HCT116 (cell line): ENCODE measurements around the gene SGSM2. TPM values are rescaled to one million over a fixed set of nuclear protein-coding genes. Genes with fewer than 3 reads are reported as not detected.

Experiments
- ATAC-seq: fragments of 200-7000 bp; cut with Tn5 transposase; 2 replicates; pipeline ENCODE4 v1.9.1; 2020; ENCODE audit warnings: mild to moderate bottlenecking, moderate library complexity
- BruUV-seq: library from RNA; stranded (reverse); fragments of 400-500 nt; replicated peaks from 2 replicates; lab custom pipeline; 2021; lab: Mats Ljungman, UMichigan
- CTCF ChIA-PET: fragments of 300-600 bp; sonication (Branson Sonifier 250); formaldehyde crosslinking; loops from one replicate; lab custom pipeline; 2021; ENCODE audit warnings: antibody characterized with exemption; lab: Charles Lee
- POLR2A ChIA-PET: fragments of 300-600, 350-600 bp; sonication (Branson Sonifier 250); formaldehyde crosslinking; loops from one replicate; lab custom pipeline; 2021; ENCODE audit warnings: antibody characterized with exemption; lab: Charles Lee
- RAD21 ChIA-PET, 2 experiments: fragments of 300-600 bp; sonication (Branson Sonifier 250); formaldehyde crosslinking; loops; one replicate each; lab custom pipeline; 2023; ENCODE audit warnings: low total read pairs in 2 of 2; ENCODE audit not compliant: uncharacterized antibody in 2 of 2, unreplicated experiment in 2 of 2, low non-redundant PET in 1 of 2; lab: Charles Lee
- DNase-seq: peaks from one replicate; pipeline ENCODE4 v3.0.0-alpha.2; 2010; ENCODE audit warnings: low read depth, low spot score
- H2AFZ ChIP-seq: fragments of 200-600 bp; shearing (Covaris generic), sonication (generic); 2 replicates; pipeline ENCODE4 v1.6.1; 2017; ENCODE audit warnings: low read depth, mixed run types, mixed read lengths, antibody characterized with exemption, low read length; ENCODE audit not compliant: poor library complexity, severe bottlenecking
- H3K27ac ChIP-seq: 2 replicates; pipeline ENCODE4 v1.5.1; 2012; ENCODE audit warnings: low read depth, low read length
- H3K27me3 ChIP-seq: fragments of 200-600 bp; sonication (generic); 2 replicates; pipeline ENCODE4 v1.6.1; 2016; ENCODE audit warnings: mixed run types, low read length, mixed read lengths; ENCODE audit not compliant: insufficient read depth
- H3K36me3 ChIP-seq, 2 experiments: fragments of 200-500 bp in 1 of 2; fragments of 200-600 bp in 1 of 2; sonication (Bioruptor generic) in 1 of 2; sonication (generic) in 1 of 2; 2 replicates each; pipeline versions ENCODE4 v1.5.1 to v1.6.1; 2014 to 2016; ENCODE audit warnings: low read length in 2 of 2, inconsistent platforms in 1 of 2, mixed read lengths in 1 of 2, mixed run types in 1 of 2; ENCODE audit not compliant: insufficient read depth in 2 of 2, control insufficient read depth in 1 of 2
- H3K4me1 ChIP-seq, 2 experiments: fragments of 200-600 bp in 1 of 2; sonication (generic) in 1 of 2; 2 replicates each; pipeline versions ENCODE4 v1.5.1 to v1.6.1; 2012 to 2017; ENCODE audit warnings: low read length in 2 of 2, inconsistent platforms in 1 of 2, mild to moderate bottlenecking in 1 of 2, mixed read lengths in 1 of 2, mixed run types in 1 of 2, moderate library complexity in 1 of 2; ENCODE audit not compliant: insufficient read depth in 2 of 2, control insufficient read depth in 1 of 2
- H3K4me2 ChIP-seq: fragments of 200-600 bp; sonication (generic); 2 replicates; pipeline ENCODE4 v1.6.1; 2017; ENCODE audit warnings: mixed run types, low read length, mixed read lengths
- H3K4me3 ChIP-seq, 2 experiments: fragments of 200-600 bp in 1 of 2; sonication (generic) in 1 of 2; replicated peaks in 1 of 2; 2 replicates each; pipeline ENCODE4 v1.5.1; 2011 to 2016; ENCODE audit warnings: low read length in 2 of 2, control low read depth in 1 of 2, low read depth in 1 of 2, mild to moderate bottlenecking in 1 of 2, mixed read lengths in 1 of 2, mixed run types in 1 of 2
- H3K79me2 ChIP-seq: fragments of 200-600 bp; sonication (generic); 2 replicates; pipeline ENCODE4 v1.6.1; 2017; ENCODE audit warnings: mild to moderate bottlenecking, mixed run types, low read length, moderate library complexity, mixed read lengths; ENCODE audit not compliant: insufficient read depth
- H3K9ac ChIP-seq: fragments of 200-600 bp; sonication (generic); 2 replicates; pipeline ENCODE4 v1.6.1; 2016; ENCODE audit warnings: low read length, mixed read lengths
- H3K9me2 ChIP-seq: fragments of 200-600 bp; sonication (generic), shearing (Covaris generic); 2 replicates; pipeline ENCODE4 v1.6.1; 2017; ENCODE audit warnings: mixed run types, mild to moderate bottlenecking, moderate library complexity; ENCODE audit not compliant: insufficient read depth
- H3K9me3 ChIP-seq, 2 experiments: fragments of 200-500 bp in 1 of 2; fragments of 200-600 bp in 1 of 2; sonication (Bioruptor generic) in 1 of 2; sonication (generic) in 1 of 2; 2 replicates each; pipeline ENCODE4 v1.6.1; 2014 to 2017; ENCODE audit warnings: low read length in 2 of 2, mixed read lengths in 2 of 2, inconsistent platforms in 1 of 2, low read depth in 1 of 2, mild to moderate bottlenecking in 1 of 2, mixed run types in 1 of 2, moderate library complexity in 1 of 2; ENCODE audit not compliant: control insufficient read depth in 1 of 2, insufficient read depth in 1 of 2
- H4K20me1 ChIP-seq: fragments of 200-600 bp; sonication (generic), shearing (Covaris generic); 2 replicates; pipeline ENCODE4 v1.6.1; 2017; ENCODE audit warnings: mixed run types, mild to moderate bottlenecking, moderate library complexity; ENCODE audit not compliant: insufficient read depth
- CBX3 ChIP-seq: IDR thresholded peaks from 2 replicates; pipeline ENCODE4 v1.6.1; 2012; ENCODE audit warnings: low read depth
- CEBPB ChIP-seq: IDR thresholded peaks from 2 replicates; pipeline ENCODE4 v1.6.1; 2012; ENCODE audit warnings: low read depth
- MAX ChIP-seq: IDR thresholded peaks from 2 replicates; pipeline ENCODE4 v1.6.1; 2012
- RAD21 ChIP-seq: IDR thresholded peaks from 2 replicates; pipeline ENCODE4 v1.6.1; 2012; ENCODE audit warnings: low read depth, mild to moderate bottlenecking
- SIN3A ChIP-seq: IDR thresholded peaks from 2 replicates; pipeline ENCODE4 v1.6.1; 2012; ENCODE audit warnings: low read depth
- SP1 ChIP-seq: IDR thresholded peaks from 2 replicates; pipeline ENCODE4 v1.6.1; 2012; ENCODE audit warnings: low read depth
- TCF7L2 ChIP-seq: IDR thresholded peaks from 2 replicates; pipeline ENCODE4 v1.7.0; 2011; ENCODE audit warnings: borderline replicate concordance, inconsistent platforms; ENCODE audit not compliant: insufficient read depth, insufficient read length; ENCODE audit errors: extremely low read depth
- ZBTB33 ChIP-seq: IDR thresholded peaks from 2 replicates; pipeline ENCODE4 v1.6.1; 2011; ENCODE audit warnings: mild to moderate bottlenecking, low read length, moderate library complexity; ENCODE audit not compliant: insufficient replicate concordance; ENCODE audit errors: extremely low read depth
- ZFX ChIP-seq: fragments of 450-650 bp; IDR thresholded peaks from 2 replicates; pipeline ENCODE4 v1.6.1; 2017
- ZNF274 ChIP-seq: fragments of 200-500 bp; sonication (Bioruptor generic); IDR thresholded peaks from 2 replicates; pipeline ENCODE4 v1.6.1; 2014; ENCODE audit warnings: mild to moderate bottlenecking, low read depth, low read length, inconsistent platforms
- intact Hi-C: fragments of 100-400 bp; cut with micrococcal nuclease; formaldehyde crosslinking; loops from 2 replicates; pipeline ENCODE4 v1.10.0; 2022
- total RNA-seq: library from RNA; stranded (reverse); gene quantifications from one replicate; pipeline ENCODE4 v1.2.1, GENCODE V29; 2021; ENCODE audit not compliant: unreplicated experiment
- TF ChIP-seq, protein P1 (sequence below), 3 experiments: fragments of 200-600 bp in 1 of 3; sonication (generic) in 1 of 3; IDR thresholded peaks in 2 of 3; conservative IDR thresholded peaks in 1 of 3; 2 replicates each; pipeline ENCODE4 v1.5.1; 2012 to 2017; ENCODE audit warnings: low read depth in 2 of 3, low read length in 2 of 3, antibody characterized with exemption in 1 of 3, borderline replicate concordance in 1 of 3, control low read depth in 1 of 3, mild to moderate bottlenecking in 1 of 3, mixed read lengths in 1 of 3, mixed run types in 1 of 3, moderate library complexity in 1 of 3; ENCODE audit not compliant: insufficient read depth in 1 of 3
- TF ChIP-seq, protein P2 (sequence below): IDR thresholded peaks from 2 replicates; pipeline ENCODE4 v1.6.1; 2012

The SGSM2 gene
- total RNA-seq, 1 experiment from 2014 or later: 68.1 TPM

- BruUV-seq: no TSS peak
- ATAC-seq (no peak), DNase-seq (no peak)
- intact Hi-C loops: no loop called here
- Histone ChIP-seq H3K9me3 (no peaks in the 10 kb centered on the region), H3K36me3 (peaks cover 0 to 2% of the 10 kb centered on the region in 2 experiments; a peak in 2 of 4 replicates), H3K79me2 (no peaks in the 10 kb centered on the region), H2AFZ (no peak overlapping the region), H3K4me1 (no peaks in the 10 kb centered on the region), H3K4me2 (no peak overlapping the region), H3K9me2 (no peaks in the 10 kb centered on the region), H3K4me3 (no peak overlapping the region), H3K27me3 (no peaks in the 10 kb centered on the region), H4K20me1 (no peaks in the 10 kb centered on the region), H3K27ac (no peak overlapping the region), H3K9ac (no peak overlapping the region)
- CTCF ChIA-PET: interaction anchor here (3.6 kb wide), 1 partner anchor 44 kb away, joined by 12 read pairs; no protein-coding TSS in a partner anchor
- TF ChIP-seq ZFX (no peak), SP1 (no peak), MAX (no peak), RAD21 (no peak), TCF7L2 (no peak), ZBTB33 (no peak), CBX3 (no peak), CEBPB (no peak), SIN3A (no peak), ZNF274 (no peak)
- TF ChIP-seq, protein P1, sequence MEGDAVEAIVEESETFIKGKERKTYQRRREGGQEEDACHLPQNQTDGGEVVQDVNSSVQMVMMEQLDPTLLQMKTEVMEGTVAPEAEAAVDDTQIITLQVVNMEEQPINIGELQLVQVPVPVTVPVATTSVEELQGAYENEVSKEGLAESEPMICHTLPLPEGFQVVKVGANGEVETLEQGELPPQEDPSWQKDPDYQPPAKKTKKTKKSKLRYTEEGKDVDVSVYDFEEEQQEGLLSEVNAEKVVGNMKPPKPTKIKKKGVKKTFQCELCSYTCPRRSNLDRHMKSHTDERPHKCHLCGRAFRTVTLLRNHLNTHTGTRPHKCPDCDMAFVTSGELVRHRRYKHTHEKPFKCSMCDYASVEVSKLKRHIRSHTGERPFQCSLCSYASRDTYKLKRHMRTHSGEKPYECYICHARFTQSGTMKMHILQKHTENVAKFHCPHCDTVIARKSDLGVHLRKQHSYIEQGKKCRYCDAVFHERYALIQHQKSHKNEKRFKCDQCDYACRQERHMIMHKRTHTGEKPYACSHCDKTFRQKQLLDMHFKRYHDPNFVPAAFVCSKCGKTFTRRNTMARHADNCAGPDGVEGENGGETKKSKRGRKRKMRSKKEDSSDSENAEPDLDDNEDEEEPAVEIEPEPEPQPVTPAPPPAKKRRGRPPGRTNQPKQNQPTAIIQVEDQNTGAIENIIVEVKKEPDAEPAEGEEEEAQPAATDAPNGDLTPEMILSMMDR (IDR thresholded peaks at IDR 0.05 in 2 of 3, conservative IDR thresholded peaks at IDR 0.05 in 1 of 3; ENCODE audit: borderline replicate concordance in 1 of 3, insufficient read depth in 1 of 3, low read depth in 2 of 3, low read length in 2 of 3): no peak
- TF ChIP-seq, protein P2, sequence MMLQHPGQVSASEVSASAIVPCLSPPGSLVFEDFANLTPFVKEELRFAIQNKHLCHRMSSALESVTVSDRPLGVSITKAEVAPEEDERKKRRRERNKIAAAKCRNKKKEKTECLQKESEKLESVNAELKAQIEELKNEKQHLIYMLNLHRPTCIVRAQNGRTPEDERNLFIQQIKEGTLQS: no peak
- POLR2A ChIA-PET: no interaction called here
- RAD21 ChIA-PET: no interaction called here
Measured at GRCh38 chr17:2371183-2372130, 34.2 kb downstream of the SGSM2 start.
